ENCODE data around the gene CINP.
"Not testable (repeated sequence)": the region's sequence is repeated elsewhere in the genome, so short reads cannot be mapped to it uniquely, and the experiment has no call there.

The CINP gene

GRCh38 chr14:102333390-102333789, 29.3 kb downstream of the CINP start:
- 83% methylated on average over 7 of the region's 7 CpGs for WGBS
- Histone ChIP-seq H2AK5ac (ENCODE audit: low read length, severe bottlenecking) (no peak overlapping the region), H3K9me3 (ENCODE audit: control insufficient read depth, low read length) (no peaks in the 10 kb centered on the region), H4K91ac (ENCODE audit: low read length) (no peak overlapping the region), H2BK12ac (ENCODE audit: low read length in 2 of 2) (no peak overlapping the region), H3K18ac (ENCODE audit: low read depth in 1 of 2, low read length in 2 of 2) (no peak overlapping the region), H3K4ac (ENCODE audit: low read depth in 1 of 2, low read length in 2 of 2) (no peak overlapping the region), H4K8ac (ENCODE audit: low read length) (no peak overlapping the region), H3K9ac (ENCODE audit: low read length) (no peak overlapping the region), H3K23ac (ENCODE audit: low read length in 2 of 2) (no peak overlapping the region), H2BK120ac (ENCODE audit: low read depth, low read length) (no peak overlapping the region), H3K27ac (ENCODE audit: low read length, poor library complexity, severe bottlenecking) (no peak overlapping the region), H2BK5ac (ENCODE audit: low read depth, low read length, poor library complexity, severe bottlenecking) (no peak overlapping the region), H3K14ac (ENCODE audit: low read length in 2 of 2) (no peak overlapping the region), H3K27me3 (ENCODE audit: control insufficient read depth in 1 of 2, insufficient read depth in 1 of 2, low read length in 2 of 2) (no peaks in the 10 kb centered on the region), H3K79me1 (replicated peaks; ENCODE audit: low read length, poor library complexity, severe bottlenecking) (peaks cover 5% of the 10 kb centered on the region), H3K4me1 (ENCODE audit: control insufficient read depth, insufficient read depth, low read depth, low read length) (no peaks in the 10 kb centered on the region), H3K4me3 (ENCODE audit: insufficient read depth in 1 of 2, low read depth in 1 of 2, low read length in 2 of 2) (no peak overlapping the region), H2BK15ac (ENCODE audit: low read depth, poor library complexity, severe bottlenecking) (no peak overlapping the region), H3K4me2 (ENCODE audit: low read length, poor library complexity, severe bottlenecking) (no peak overlapping the region), H2AFZ (ENCODE audit: low read depth, low read length) (no peak overlapping the region), H3K36me3 (ENCODE audit: control insufficient read depth in 1 of 2, insufficient read depth in 2 of 2, low read depth in 1 of 2, low read length in 2 of 2) (peaks cover 40 to 54% of the 10 kb centered on the region in 2 experiments)
- DNase-seq = no peak

- H3K4me2 ChIP-seq (ENCODE audit: low read length, poor library complexity, severe bottlenecking) = no peak overlapping the region
- H3K18ac ChIP-seq (ENCODE audit: low read depth in 1 of 2, low read length in 2 of 2) = no peak overlapping the region
- no peak overlapping the region for H2AFZ ChIP-seq (ENCODE audit: low read depth, low read length)
- WGBS = 95% methylated on average over 5 of the region's 8 CpGs
- no peak overlapping the region for H3K4ac ChIP-seq (ENCODE audit: low read depth in 1 of 2, low read length in 2 of 2)
- no peak overlapping the region for H3K27ac ChIP-seq (ENCODE audit: low read length, poor library complexity, severe bottlenecking)
- H3K14ac ChIP-seq (ENCODE audit: low read length in 2 of 2) = no peak overlapping the region
- no peak overlapping the region for H2BK15ac ChIP-seq (ENCODE audit: low read depth, poor library complexity, severe bottlenecking)
- peaks cover 8% of the 10 kb centered on the region for H3K4me1 ChIP-seq (ENCODE audit: control insufficient read depth, insufficient read depth, low read depth, low read length)
- H3K79me1 ChIP-seq (replicated peaks; ENCODE audit: low read length, poor library complexity, severe bottlenecking) = peaks cover 7% of the 10 kb centered on the region
- no peak overlapping the region for H4K8ac ChIP-seq (ENCODE audit: low read length)
- no peaks in the 10 kb centered on the region for H3K9me3 ChIP-seq (ENCODE audit: control insufficient read depth, low read length)
- DNase-seq = no peak
- no peak overlapping the region for H2AK5ac ChIP-seq (ENCODE audit: low read length, severe bottlenecking)
- H3K36me3 ChIP-seq (ENCODE audit: control insufficient read depth in 1 of 2, insufficient read depth in 2 of 2, low read depth in 1 of 2, low read length in 2 of 2) = peaks cover 39 to 40% of the 10 kb centered on the region in 2 experiments
- H4K91ac ChIP-seq (ENCODE audit: low read length) = no peak overlapping the region
- no peak overlapping the region for H3K23ac ChIP-seq (ENCODE audit: low read length in 2 of 2)
- no peak overlapping the region for H3K4me3 ChIP-seq (ENCODE audit: insufficient read depth in 1 of 2, low read depth in 1 of 2, low read length in 2 of 2)
- no peak overlapping the region for H2BK5ac ChIP-seq (ENCODE audit: low read depth, low read length, poor library complexity, severe bottlenecking)
- H3K9ac ChIP-seq (ENCODE audit: low read length) = no peak overlapping the region
- no peak overlapping the region for H2BK120ac ChIP-seq (ENCODE audit: low read depth, low read length)
- H3K27me3 ChIP-seq (ENCODE audit: control insufficient read depth in 1 of 2, insufficient read depth in 1 of 2, low read length in 2 of 2) = no peaks in the 10 kb centered on the region
- H2BK12ac ChIP-seq (ENCODE audit: low read length in 2 of 2) = no peak overlapping the region
Observed at GRCh38 chr14:102330806-102331205, 31.9 kb downstream of the CINP start.

GRCh38 chr14:102329381-102329780, 33.3 kb downstream of the CINP start:
- not testable (repeated sequence) for H3K23ac ChIP-seq (ENCODE audit: low read length in 2 of 2); H3K14ac ChIP-seq (ENCODE audit: low read length in 2 of 2); H3K4me3 ChIP-seq (ENCODE audit: insufficient read depth in 1 of 2, low read depth in 1 of 2, low read length in 2 of 2); H3K4me2 ChIP-seq (ENCODE audit: low read length, poor library complexity, severe bottlenecking); H3K9me3 ChIP-seq (ENCODE audit: control insufficient read depth, low read length); H4K91ac ChIP-seq (ENCODE audit: low read length); H3K9ac ChIP-seq (ENCODE audit: low read length); H4K8ac ChIP-seq (ENCODE audit: low read length); H2AK5ac ChIP-seq (ENCODE audit: low read length, severe bottlenecking); H3K27ac ChIP-seq (ENCODE audit: low read length, poor library complexity, severe bottlenecking); H3K79me1 ChIP-seq (replicated peaks; ENCODE audit: low read length, poor library complexity, severe bottlenecking); H3K27me3 ChIP-seq (ENCODE audit: control insufficient read depth in 1 of 2, insufficient read depth in 1 of 2, low read length in 2 of 2); H2BK120ac ChIP-seq (ENCODE audit: low read depth, low read length); H2BK5ac ChIP-seq (ENCODE audit: low read depth, low read length, poor library complexity, severe bottlenecking); DNase-seq; H3K4ac ChIP-seq (ENCODE audit: low read depth in 1 of 2, low read length in 2 of 2); H2BK15ac ChIP-seq (ENCODE audit: low read depth, poor library complexity, severe bottlenecking); H2AFZ ChIP-seq (ENCODE audit: low read depth, low read length); H2BK12ac ChIP-seq (ENCODE audit: low read length in 2 of 2); H3K4me1 ChIP-seq (ENCODE audit: control insufficient read depth, insufficient read depth, low read depth, low read length); H3K18ac ChIP-seq (ENCODE audit: low read depth in 1 of 2, low read length in 2 of 2)
- 96% methylated on average over 6 of the region's 6 CpGs for WGBS
- H3K36me3 ChIP-seq (ENCODE audit: control insufficient read depth in 1 of 2, insufficient read depth in 2 of 2, low read depth in 1 of 2, low read length in 2 of 2) = peaks cover 29 to 36% of the 10 kb centered on the region in 2 experiments

GRCh38 chr14:102326583-102326982, 36.1 kb downstream of the CINP start:
- Histone ChIP-seq H3K4me2 (ENCODE audit: low read length, poor library complexity, severe bottlenecking) (no peak overlapping the region), H4K8ac (ENCODE audit: low read length) (no peak overlapping the region), H2BK5ac (ENCODE audit: low read depth, low read length, poor library complexity, severe bottlenecking) (no peak overlapping the region), H3K9ac (ENCODE audit: low read length) (no peak overlapping the region), H2BK15ac (ENCODE audit: low read depth, poor library complexity, severe bottlenecking) (no peak overlapping the region), H2AFZ (ENCODE audit: low read depth, low read length) (no peak overlapping the region), H3K4ac (ENCODE audit: low read depth in 1 of 2, low read length in 2 of 2) (no peak overlapping the region), H3K4me3 (ENCODE audit: insufficient read depth in 1 of 2, low read depth in 1 of 2, low read length in 2 of 2) (no peak overlapping the region), H3K27me3 (ENCODE audit: control insufficient read depth in 1 of 2, insufficient read depth in 1 of 2, low read length in 2 of 2) (no peaks in the 10 kb centered on the region), H3K23ac (ENCODE audit: low read length in 2 of 2) (no peak overlapping the region), H3K79me1 (replicated peaks; ENCODE audit: low read length, poor library complexity, severe bottlenecking) (peaks cover 12% of the 10 kb centered on the region), H2AK5ac (ENCODE audit: low read length, severe bottlenecking) (no peak overlapping the region), H3K18ac (ENCODE audit: low read depth in 1 of 2, low read length in 2 of 2) (no peak overlapping the region), H3K27ac (ENCODE audit: low read length, poor library complexity, severe bottlenecking) (no peak overlapping the region), H2BK120ac (ENCODE audit: low read depth, low read length) (no peak overlapping the region), H3K9me3 (ENCODE audit: control insufficient read depth, low read length) (no peaks in the 10 kb centered on the region), H3K36me3 (ENCODE audit: control insufficient read depth in 1 of 2, insufficient read depth in 2 of 2, low read depth in 1 of 2, low read length in 2 of 2) (peaks cover 12 to 19% of the 10 kb centered on the region in 2 experiments), H2BK12ac (ENCODE audit: low read length in 2 of 2) (no peak overlapping the region), H4K91ac (ENCODE audit: low read length) (no peak overlapping the region), H3K4me1 (ENCODE audit: control insufficient read depth, insufficient read depth, low read depth, low read length) (peaks cover 8% of the 10 kb centered on the region), H3K14ac (ENCODE audit: low read length in 2 of 2) (no peak overlapping the region)
- no peak for DNase-seq
- WGBS = 95% methylated on average over 14 of the region's 14 CpGs
